Panc1 (cell line): ENCODE results near the gene DAAM2. TPM values are rescaled to one million over a fixed set of nuclear protein-coding genes. Genes with fewer than 3 reads are reported as not detected.

ENCODE experiments used
- ATAC-seq: fragments of 200-7000 bp; cut with Tn5 transposase; 2 replicates; pipeline ENCODE4 v1.9.1; 2020; ENCODE audit warnings: mild to moderate bottlenecking, moderate library complexity
- BruUV-seq: library from RNA; stranded (reverse); fragments of 400-500 nt; replicated peaks from 2 replicates; lab custom pipeline; 2021; lab: Mats Ljungman, UMichigan
- CTCF ChIA-PET: fragments of 300-600 bp; sonication (Branson Sonifier 250); formaldehyde crosslinking; loops from one replicate; lab custom pipeline; 2022; ENCODE audit warnings: antibody characterized with exemption; lab: Charles Lee
- POLR2A ChIA-PET: fragments of 300-600 bp; sonication (Branson Sonifier 250); formaldehyde crosslinking; loops from one replicate; lab custom pipeline; 2022; ENCODE audit warnings: antibody characterized with exemption; lab: Charles Lee
- DNase-seq: peaks from one replicate; pipeline ENCODE4 v3.0.0-alpha.2; 2010; ENCODE audit warnings: low read depth, low spot score
- H3K27ac ChIP-seq: 2 replicates; pipeline ENCODE4 v1.5.1; 2011; ENCODE audit warnings: mild to moderate bottlenecking, low read length, inconsistent platforms
- H3K27me3 ChIP-seq: fragments of 200-500 bp; sonication (Bioruptor generic); 2 replicates; pipeline ENCODE4 v1.6.0; 2014; ENCODE audit warnings: low read length, inconsistent platforms; ENCODE audit not compliant: control insufficient read depth, insufficient read depth
- H3K36me3 ChIP-seq: fragments of 200-500 bp; sonication (Bioruptor generic); 2 replicates; pipeline ENCODE4 v1.5.1; 2014; ENCODE audit warnings: inconsistent platforms, mild to moderate bottlenecking, low read length, moderate library complexity; ENCODE audit not compliant: control insufficient read depth, insufficient read depth
- H3K4me1 ChIP-seq: 2 replicates; pipeline ENCODE4 v1.5.1; 2011; ENCODE audit warnings: inconsistent platforms, mild to moderate bottlenecking, low read length, moderate library complexity; ENCODE audit not compliant: control insufficient read depth, insufficient read depth
- H3K4me3 ChIP-seq, 2 experiments: 2 replicates each; pipeline ENCODE4 v1.5.1; 2011 to 2012; ENCODE audit warnings: low read depth in 2 of 2, low read length in 2 of 2, mild to moderate bottlenecking in 2 of 2, inconsistent platforms in 1 of 2, moderate library complexity in 1 of 2
- H3K9me3 ChIP-seq: fragments of 200-500 bp; sonication (Bioruptor generic); 2 replicates; pipeline ENCODE4 v1.5.1; 2014; ENCODE audit warnings: low read depth, mild to moderate bottlenecking, inconsistent platforms, low read length, moderate library complexity; ENCODE audit not compliant: control insufficient read depth, insufficient read depth
- CTCF ChIP-seq: fragments of 450-650 bp; IDR thresholded peaks from 2 replicates; pipeline ENCODE4 v1.5.1; 2017; ENCODE audit warnings: mild to moderate bottlenecking
- POLR2AphosphoS5 ChIP-seq: IDR thresholded peaks from 2 replicates; pipeline ENCODE4 v1.6.1; 2012; ENCODE audit warnings: mild to moderate bottlenecking, low read depth, low read length, moderate library complexity
- REST ChIP-seq, 2 experiments: IDR thresholded peaks; 2 replicates each; pipeline ENCODE4 v1.6.1; 2011 to 2012; ENCODE audit warnings: low read depth in 2 of 2, control low read depth in 1 of 2, low read length in 1 of 2, mild to moderate bottlenecking in 1 of 2, moderate library complexity in 1 of 2; ENCODE audit not compliant: insufficient read depth in 1 of 2
- SIN3A ChIP-seq: IDR thresholded peaks from 2 replicates; pipeline ENCODE4 v1.6.1; 2012; ENCODE audit warnings: low read depth, mild to moderate bottlenecking, low read length, moderate library complexity, borderline replicate concordance; ENCODE audit not compliant: insufficient read depth
- TCF7L2 ChIP-seq: IDR thresholded peaks from 2 replicates; pipeline ENCODE4 v1.6.1; 2011; ENCODE audit warnings: mild to moderate bottlenecking, low read depth, low read length, inconsistent platforms
- in situ Hi-C: cut with HindIII; loops from 2 replicates; pipeline ENCODE4 v1.10.0; 2016; ENCODE audit warnings: low sequenced_read_pairs, low pct_unique_long_range_greater_than_20kb
- intact Hi-C: fragments of 100-400 bp; cut with micrococcal nuclease; formaldehyde crosslinking; loops from one replicate; pipeline ENCODE4 v1.10.0; 2022; ENCODE audit not compliant: unreplicated experiment
- total RNA-seq: library from RNA; stranded (reverse); gene quantifications from one replicate; pipeline ENCODE4 v1.2.1, GENCODE V29; 2021; ENCODE audit not compliant: unreplicated experiment

The DAAM2 gene
- total RNA-seq, 1 experiment from 2014 or later = not detected

- no peak for TF ChIP-seq TCF7L2
- TF ChIP-seq REST (IDR thresholded peaks at IDR 0.05; ENCODE audit: insufficient read depth in 1 of 2, low read depth in 2 of 2, low read length in 1 of 2) = no peak
- TF ChIP-seq POLR2AphosphoS5 = no peak
- TF ChIP-seq SIN3A = no peak
- TF ChIP-seq CTCF = no peak
- Histone ChIP-seq H3K4me3 (no peak overlapping the region), H3K9me3 (no peaks in the 10 kb centered on the region), H3K27ac (no peak overlapping the region), H3K4me1 (no peaks in the 10 kb centered on the region), H3K36me3 (no peaks in the 10 kb centered on the region), H3K27me3 (no peaks in the 10 kb centered on the region)
- no peak for ATAC-seq
- ChIA-PET CTCF (no interaction called here), POLR2A (no interaction called here)
- DNase-seq = no peak
- in situ Hi-C loops (no loop called here), intact Hi-C loops (no loop called here)
- no TSS peak for BruUV-seq
Observed at GRCh38 chr6:39912446-39912845, 120.3 kb downstream of the DAAM2 start.

GRCh38 chr6:39913391-39913916, 121.3 kb downstream of the DAAM2 start:
- no peak for DNase-seq
- ChIA-PET CTCF (no interaction called here), POLR2A (no interaction called here)
- Histone ChIP-seq H3K27me3 (no peaks in the 10 kb centered on the region), H3K9me3 (no peaks in the 10 kb centered on the region), H3K27ac (no peak overlapping the region), H3K36me3 (no peaks in the 10 kb centered on the region), H3K4me1 (no peaks in the 10 kb centered on the region), H3K4me3 (no peak overlapping the region)
- intact Hi-C loops = no loop called here
- in situ Hi-C loops = no loop called here
- BruUV-seq = no TSS peak
- no peak for TF ChIP-seq CTCF
- no peak for TF ChIP-seq SIN3A
- TF ChIP-seq TCF7L2 = no peak
- no peak for TF ChIP-seq REST (IDR thresholded peaks at IDR 0.05; ENCODE audit: insufficient read depth in 1 of 2, low read depth in 2 of 2, low read length in 1 of 2)
- no peak for TF ChIP-seq POLR2AphosphoS5
- no peak for ATAC-seq
